ENCODE results near the gene VWC2L. TPM values are rescaled to one million over a fixed set of nuclear protein-coding genes. Genes with fewer than 3 reads are reported as not detected.

The VWC2L gene
- total and polyA plus RNA-seq, 2 of the 8 experiments (the other 6 are each of a cell fraction or from before 2014, with no cell fraction given) = not detected

- TF ChIP-seq CHD7 (IDR thresholded peaks at IDR 0.05; ENCODE audit: insufficient replicate concordance, low read length) (no peak), SIRT6 (IDR thresholded peaks at IDR 0.05; ENCODE audit: low read length) (no peak), CTCF (IDR thresholded peaks at IDR 0.05; ENCODE audit: control extremely low read depth in 1 of 3, insufficient read depth in 1 of 3, low read depth in 1 of 3, low read length in 3 of 3) (peak; percentile 23 to 57 (median 27); a peak in 3 of 4 replicates), HDAC6 (IDR thresholded peaks at IDR 0.05; ENCODE audit: low read depth, low read length) (no peak), GABPA (IDR thresholded peaks at IDR 0.05; ENCODE audit: borderline replicate concordance, insufficient read depth, low read length) (no peak), EZH2 (IDR thresholded peaks at IDR 0.05; ENCODE audit: low read depth, low read length, severe bottlenecking) (no peak), ZNF274 (IDR thresholded peaks at IDR 0.05; ENCODE audit: borderline replicate concordance, extremely low read depth, low read length) (no peak)
These were observed 32.3 kb upstream of the VWC2L start (continued) for GRCh38 chr2:214378455-214379103.

Data from H1 (cell line).